Measurements from ENCODE around the gene GSDMA.

GSDMA gene

GRCh38 chr17:40021451-40021971 is 58.7 kb downstream of the GSDMA start:
- DNase-seq (ENCODE audit: low read depth in 2 of 2, low spot score in 1 of 2): no peak

GRCh38 chr17:40022497-40022896 is 59.7 kb downstream of the GSDMA start:
- no peak for DNase-seq (ENCODE audit: low read depth in 2 of 2, low spot score in 1 of 2)

- DNase-seq (ENCODE audit: low read depth in 2 of 2, low spot score in 1 of 2): no peak
Observed at GRCh38 chr17:40022961-40023541, 60.2 kb downstream of the GSDMA start.

GRCh38 chr17:40023590-40024292 is 60.9 kb downstream of the GSDMA start:
- no peak for DNase-seq (ENCODE audit: low read depth in 2 of 2, low spot score in 1 of 2)

GRCh38 chr17:40024901-40025300 is 62.1 kb downstream of the GSDMA start:
- no peak for DNase-seq (ENCODE audit: low read depth in 2 of 2, low spot score in 1 of 2)

GRCh38 chr17:40025559-40025958 is 62.8 kb downstream of the GSDMA start:
- no peak for DNase-seq (ENCODE audit: low read depth in 2 of 2, low spot score in 1 of 2)

GRCh38 chr17:40025991-40026815 is 63.4 kb downstream of the GSDMA start:
- DNase-seq (ENCODE audit: low read depth in 2 of 2, low spot score in 1 of 2): no peak

GRCh38 chr17:40026816-40027613 is 64.2 kb downstream of the GSDMA start:
- peak; percentile 49 to 55 for DNase-seq (ENCODE audit: low read depth in 2 of 2, low spot score in 1 of 2)

Measured in stimulated activated CD8-positive, alpha-beta memory T cell treated with anti-CD3 and anti-CD28 coated beads, Interleukin-4, amount 100 ng/mL, for 4 hours (primary cell).